Measurements from ENCODE around the gene ITGAE. TPM values are rescaled to one million over a fixed set of nuclear protein-coding genes. Genes with fewer than 3 reads are reported as not detected.
A peak's percentile ranks its signal among the peaks of the same experiment; 100 is the strongest.

ITGAE gene
- total RNA-seq, 1 donor from 2014 or later, result 31.8 TPM

GRCh38 chr17:3761036-3761917 lies 39.7 kb downstream of the ITGAE start:
- Mint-ChIP-seq H3K9me3 (peaks cover 17% of the 10 kb centered on the region), H3K36me3 (ENCODE audit: low read depth) (peaks cover 17% of the 10 kb centered on the region), H3K27me3 (ENCODE audit: insufficient read depth) (peaks cover 1% of the 10 kb centered on the region), H3K4me3 (no peak overlapping the region), H3K4me1 (ENCODE audit: low read depth) (peaks cover 40% of the 10 kb centered on the region), H3K27ac (no peak overlapping the region)
- DNase-seq (ENCODE audit: low spot score), result no peak
- intact Hi-C loops (cut with micrococcal nuclease), result no loop called here

DNA sequence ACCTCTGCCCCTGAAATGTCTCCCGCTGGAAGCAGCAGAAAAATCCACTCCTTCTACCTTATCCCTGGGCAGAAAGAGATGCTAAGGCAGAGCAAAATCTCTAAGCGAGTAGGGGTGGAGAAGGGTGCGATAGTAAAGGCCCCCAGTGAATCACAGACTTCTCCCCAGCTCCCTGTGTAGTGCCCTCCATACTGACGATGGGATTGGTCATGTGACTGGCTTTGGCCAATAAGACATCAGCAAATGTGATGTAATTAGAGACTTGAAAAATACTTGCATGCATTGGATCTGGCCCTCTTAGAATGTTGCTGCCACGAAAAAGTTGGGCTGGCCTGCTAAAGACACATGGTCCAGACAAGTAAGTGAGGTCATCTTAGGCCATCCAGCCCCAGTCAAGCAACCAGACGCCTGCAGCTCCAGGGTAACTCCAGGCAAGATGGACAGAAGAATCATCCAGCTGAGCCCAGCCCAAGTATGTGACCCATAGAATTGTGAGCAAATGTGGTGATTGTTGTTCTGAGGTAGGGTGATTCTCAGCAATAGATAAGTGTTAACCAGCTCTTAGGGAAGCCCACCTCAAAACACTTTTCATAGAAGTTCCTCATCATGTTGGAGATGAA lies 41.3 kb downstream of the ITGAE start:
- Mint-ChIP-seq H3K27me3 (ENCODE audit: insufficient read depth) (peaks cover 2% of the 10 kb centered on the region), H3K4me1 (ENCODE audit: low read depth) (peaks cover 25% of the 10 kb centered on the region), H3K36me3 (ENCODE audit: low read depth) (peaks cover 17% of the 10 kb centered on the region), H3K27ac (peak overlapping the region; percentile 27), H3K4me3 (no peak overlapping the region), H3K9me3 (peaks cover 17% of the 10 kb centered on the region)
- intact Hi-C loops (cut with micrococcal nuclease), result no loop called here
- no peak for DNase-seq (ENCODE audit: low spot score)

DNA sequence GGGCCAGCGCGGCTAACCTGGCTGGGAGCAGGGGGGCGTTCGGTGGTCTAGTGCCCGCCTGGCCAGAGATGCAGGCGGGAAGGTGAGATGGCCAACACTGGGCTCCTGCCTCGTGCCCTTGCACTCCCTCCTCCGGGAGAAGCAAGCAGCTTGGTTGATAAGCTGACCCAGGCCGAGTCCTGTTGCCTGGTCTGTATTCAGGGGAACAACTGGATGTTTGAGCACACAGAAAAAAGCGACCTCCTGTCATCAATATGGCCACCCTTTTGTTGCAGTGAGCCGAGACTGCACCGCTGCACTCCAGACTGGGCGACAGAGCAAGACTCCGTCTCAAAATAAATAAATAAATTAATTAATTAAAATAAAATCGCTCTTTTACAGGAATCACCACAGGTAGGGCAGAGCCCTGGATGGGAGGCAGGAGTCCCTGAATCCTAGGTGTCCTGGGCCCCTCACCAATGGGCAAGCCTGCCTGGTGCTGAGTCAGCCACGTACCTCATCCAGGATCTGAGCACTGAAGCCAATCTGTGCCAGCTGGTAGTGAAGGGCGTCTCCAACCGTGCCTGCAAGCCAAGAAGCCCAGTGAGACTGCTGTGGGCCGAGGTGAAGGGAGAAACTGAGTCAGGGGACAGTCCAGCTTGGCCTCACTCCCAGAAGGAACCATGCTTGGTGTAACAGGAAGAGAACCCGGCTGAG lies 45.5 kb downstream of the ITGAE start:
- Mint-ChIP-seq H3K27ac (no peak overlapping the region), H3K36me3 (ENCODE audit: low read depth) (peaks cover 9% of the 10 kb centered on the region), H3K27me3 (ENCODE audit: insufficient read depth) (peaks cover 3% of the 10 kb centered on the region), H3K9me3 (peaks cover 12% of the 10 kb centered on the region), H3K4me1 (ENCODE audit: low read depth) (peaks cover 13% of the 10 kb centered on the region), H3K4me3 (no peak overlapping the region)
- DNase-seq (ENCODE audit: low spot score), result no peak
- intact Hi-C loops (cut with micrococcal nuclease), result loop anchor here (1.0 kb wide), 1 partner anchor 8 kb away; no protein-coding TSS in a partner anchor

GRCh38 chr17:3754458-3755334 lies 46.3 kb downstream of the ITGAE start:
- peaks cover 5% of the 10 kb centered on the region for H3K36me3 Mint-ChIP-seq (ENCODE audit: low read depth)
- no peak overlapping the region for H3K27ac Mint-ChIP-seq
- peak; percentile 40 for DNase-seq (ENCODE audit: low spot score)
- H3K9me3 Mint-ChIP-seq, result peaks cover 6% of the 10 kb centered on the region
- H3K4me1 Mint-ChIP-seq (ENCODE audit: low read depth), result peaks cover 21% of the 10 kb centered on the region
- H3K27me3 Mint-ChIP-seq (ENCODE audit: insufficient read depth), result peaks cover 3% of the 10 kb centered on the region
- H3K4me3 Mint-ChIP-seq, result no peak overlapping the region
- intact Hi-C loops (cut with micrococcal nuclease), result loop anchor here (1.0 kb wide), 1 partner anchor 9 kb away; no protein-coding TSS in a partner anchor

GRCh38 chr17:3754066-3754457 lies 46.9 kb downstream of the ITGAE start:
- intact Hi-C loops (cut with micrococcal nuclease), result no loop called here
- DNase-seq (ENCODE audit: low spot score), result no peak
- Mint-ChIP-seq H3K27me3 (ENCODE audit: insufficient read depth) (peaks cover 3% of the 10 kb centered on the region), H3K36me3 (ENCODE audit: low read depth) (peaks cover 3% of the 10 kb centered on the region), H3K9me3 (no peaks in the 10 kb centered on the region), H3K4me1 (ENCODE audit: low read depth) (peaks cover 23% of the 10 kb centered on the region), H3K4me3 (peak overlapping the region; percentile 15), H3K27ac (no peak overlapping the region)

- H3K4me3 Mint-ChIP-seq, result no peak overlapping the region
- intact Hi-C loops (cut with micrococcal nuclease), result no loop called here
- H3K4me1 Mint-ChIP-seq (ENCODE audit: low read depth), result peaks cover 27% of the 10 kb centered on the region
- H3K36me3 Mint-ChIP-seq (ENCODE audit: low read depth), result peaks cover 3% of the 10 kb centered on the region
- no peak for DNase-seq (ENCODE audit: low spot score)
- H3K9me3 Mint-ChIP-seq, result no peaks in the 10 kb centered on the region
- H3K27me3 Mint-ChIP-seq (ENCODE audit: insufficient read depth), result peaks cover 3% of the 10 kb centered on the region
- H3K27ac Mint-ChIP-seq, result no peak overlapping the region
Observed at GRCh38 chr17:3753624-3754023, 47.4 kb downstream of the ITGAE start.

- Mint-ChIP-seq H3K4me3 (no peak overlapping the region), H3K4me1 (ENCODE audit: low read depth) (peaks cover 30% of the 10 kb centered on the region), H3K36me3 (ENCODE audit: low read depth) (no peaks in the 10 kb centered on the region), H3K9me3 (no peaks in the 10 kb centered on the region), H3K27me3 (ENCODE audit: insufficient read depth) (peaks cover 3% of the 10 kb centered on the region), H3K27ac (no peak overlapping the region)
- intact Hi-C loops (cut with micrococcal nuclease), result loop anchor here (2.0 kb wide), 2 partner anchors 13 to 15 kb away; no protein-coding TSS in a partner anchor
- no peak for DNase-seq (ENCODE audit: low spot score)
Observed at GRCh38 chr17:3751836-3752235, 49.2 kb downstream of the ITGAE start.

GRCh38 chr17:3750926-3751325 lies 50.1 kb downstream of the ITGAE start:
- Mint-ChIP-seq H3K4me3 (peak overlapping the region; percentile 67), H3K9me3 (no peaks in the 10 kb centered on the region), H3K36me3 (ENCODE audit: low read depth) (no peaks in the 10 kb centered on the region), H3K27me3 (ENCODE audit: insufficient read depth) (peaks cover 2% of the 10 kb centered on the region), H3K4me1 (ENCODE audit: low read depth) (peaks cover 30% of the 10 kb centered on the region), H3K27ac (peak overlapping the region; percentile 84)
- intact Hi-C loops (cut with micrococcal nuclease), result loop anchor here (2.0 kb wide), 2 partner anchors 14 kb away; no protein-coding TSS in a partner anchor
- DNase-seq (ENCODE audit: low spot score), result peak; percentile 44

GRCh38 chr17:3750296-3750695 lies 50.7 kb downstream of the ITGAE start:
- Mint-ChIP-seq H3K4me1 (ENCODE audit: low read depth) (peaks cover 30% of the 10 kb centered on the region), H3K36me3 (ENCODE audit: low read depth) (no peaks in the 10 kb centered on the region), H3K27me3 (ENCODE audit: insufficient read depth) (peaks cover 7% of the 10 kb centered on the region), H3K9me3 (no peaks in the 10 kb centered on the region), H3K4me3 (peak overlapping the region; percentile 67), H3K27ac (peak overlapping the region; percentile 84)
- intact Hi-C loops (cut with micrococcal nuclease), result loop anchor here (2.0 kb wide), 2 partner anchors 13 to 15 kb away; no protein-coding TSS in a partner anchor
- no peak for DNase-seq (ENCODE audit: low spot score)

- peak overlapping the region; percentile 34 for H3K4me3 Mint-ChIP-seq
- intact Hi-C loops (cut with micrococcal nuclease), result no loop called here
- H3K27me3 Mint-ChIP-seq (ENCODE audit: insufficient read depth), result peaks cover 7% of the 10 kb centered on the region
- H3K36me3 Mint-ChIP-seq (ENCODE audit: low read depth), result no peaks in the 10 kb centered on the region
- no peaks in the 10 kb centered on the region for H3K9me3 Mint-ChIP-seq
- no peak overlapping the region for H3K27ac Mint-ChIP-seq
- peaks cover 26% of the 10 kb centered on the region for H3K4me1 Mint-ChIP-seq (ENCODE audit: low read depth)
- DNase-seq (ENCODE audit: low spot score), result no peak
Observed at GRCh38 chr17:3748576-3748975, 52.4 kb downstream of the ITGAE start.

- DNase-seq (ENCODE audit: low spot score), result no peak
- Mint-ChIP-seq H3K27ac (no peak overlapping the region), H3K27me3 (ENCODE audit: insufficient read depth) (peaks cover 7% of the 10 kb centered on the region), H3K36me3 (ENCODE audit: low read depth) (no peaks in the 10 kb centered on the region), H3K9me3 (no peaks in the 10 kb centered on the region), H3K4me3 (no peak overlapping the region), H3K4me1 (ENCODE audit: low read depth) (peaks cover 34% of the 10 kb centered on the region)
- intact Hi-C loops (cut with micrococcal nuclease), result no loop called here
Observed at GRCh38 chr17:3747805-3748204, 53.2 kb downstream of the ITGAE start.

DNA sequence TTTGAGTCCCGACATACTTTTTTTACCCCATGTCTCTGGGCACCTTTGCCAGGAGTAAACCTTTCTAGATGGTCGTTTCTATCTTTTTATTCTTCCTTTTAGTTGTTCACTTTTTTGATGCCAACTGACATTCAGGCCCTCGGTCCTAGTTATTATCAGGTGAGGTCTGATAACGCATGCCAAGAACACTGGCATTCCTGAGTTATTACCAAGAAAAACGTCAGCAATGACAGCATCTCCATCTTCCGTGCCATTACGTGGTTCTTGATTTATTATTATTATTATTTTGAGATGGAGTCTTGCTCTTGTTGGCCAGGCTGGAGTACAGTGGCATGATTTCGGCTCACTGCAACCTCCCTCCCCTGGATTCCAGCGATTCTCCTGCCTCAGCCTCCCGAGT lies 55.9 kb downstream of the ITGAE start:
- intact Hi-C loops (cut with micrococcal nuclease), result no loop called here
- Mint-ChIP-seq H3K27me3 (ENCODE audit: insufficient read depth) (peaks cover 7% of the 10 kb centered on the region), H3K9me3 (no peaks in the 10 kb centered on the region), H3K4me1 (ENCODE audit: low read depth) (peaks cover 29% of the 10 kb centered on the region), H3K27ac (no peak overlapping the region), H3K4me3 (no peak overlapping the region), H3K36me3 (ENCODE audit: low read depth) (no peaks in the 10 kb centered on the region)
- no peak for DNase-seq (ENCODE audit: low spot score)
